ENCODE data around the gene GMDS. TPM values are rescaled to one million over a fixed set of nuclear protein-coding genes. Genes with fewer than 3 reads are reported as not detected.

GMDS gene
- total and polyA plus RNA-seq, 7 donors: 2.8 to 6.6 (median 4.7) TPM

DNA sequence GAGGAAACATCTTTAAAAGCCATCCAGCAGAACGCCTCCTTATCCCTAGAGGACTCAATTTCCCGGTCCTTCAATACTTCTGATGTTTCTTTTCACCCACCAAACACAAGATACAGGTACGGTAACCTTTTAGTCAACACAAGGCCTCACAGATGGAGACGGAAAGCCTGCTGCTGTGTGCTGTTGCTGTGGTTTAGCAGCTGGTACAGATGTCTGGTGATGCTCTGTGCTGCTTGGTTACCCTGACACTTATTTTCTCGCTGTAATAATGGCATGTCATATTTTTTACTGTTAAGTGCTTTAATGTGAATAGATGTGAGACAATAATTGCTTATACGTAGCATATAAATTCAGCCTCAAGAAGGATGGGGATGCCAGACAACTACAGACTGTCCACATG lies 25.3 kb downstream of the GMDS start:
- H3K9me3 ChIP-seq: no peaks in the 10 kb centered on the region
- 81 to 93% (median 83%) methylated on average over 6 of the region's 6 CpGs for WGBS, 3 donors
- H3K27ac ChIP-seq: no peak overlapping the region
- intact Hi-C loops (cut with DNase I): no loop called here
- TF ChIP-seq, protein P1, sequence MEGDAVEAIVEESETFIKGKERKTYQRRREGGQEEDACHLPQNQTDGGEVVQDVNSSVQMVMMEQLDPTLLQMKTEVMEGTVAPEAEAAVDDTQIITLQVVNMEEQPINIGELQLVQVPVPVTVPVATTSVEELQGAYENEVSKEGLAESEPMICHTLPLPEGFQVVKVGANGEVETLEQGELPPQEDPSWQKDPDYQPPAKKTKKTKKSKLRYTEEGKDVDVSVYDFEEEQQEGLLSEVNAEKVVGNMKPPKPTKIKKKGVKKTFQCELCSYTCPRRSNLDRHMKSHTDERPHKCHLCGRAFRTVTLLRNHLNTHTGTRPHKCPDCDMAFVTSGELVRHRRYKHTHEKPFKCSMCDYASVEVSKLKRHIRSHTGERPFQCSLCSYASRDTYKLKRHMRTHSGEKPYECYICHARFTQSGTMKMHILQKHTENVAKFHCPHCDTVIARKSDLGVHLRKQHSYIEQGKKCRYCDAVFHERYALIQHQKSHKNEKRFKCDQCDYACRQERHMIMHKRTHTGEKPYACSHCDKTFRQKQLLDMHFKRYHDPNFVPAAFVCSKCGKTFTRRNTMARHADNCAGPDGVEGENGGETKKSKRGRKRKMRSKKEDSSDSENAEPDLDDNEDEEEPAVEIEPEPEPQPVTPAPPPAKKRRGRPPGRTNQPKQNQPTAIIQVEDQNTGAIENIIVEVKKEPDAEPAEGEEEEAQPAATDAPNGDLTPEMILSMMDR (IDR thresholded peaks at IDR 0.05): no peak
- H3K4me1 ChIP-seq: no peaks in the 10 kb centered on the region
- peaks cover 0 to 2% (median 0%) of the 10 kb centered on the region in 3 donors for H3K27me3 ChIP-seq (ENCODE audit: insufficient read depth in 3 of 3, low read length in 2 of 3)
- no peak overlapping the region for H3K4me3 ChIP-seq
- ATAC-seq (no peak), DNase-seq (no peak)
- H3K36me3 ChIP-seq (ENCODE audit: insufficient read depth in 1 of 2, low read depth in 1 of 2): no peaks in the 10 kb centered on the region

DNA sequence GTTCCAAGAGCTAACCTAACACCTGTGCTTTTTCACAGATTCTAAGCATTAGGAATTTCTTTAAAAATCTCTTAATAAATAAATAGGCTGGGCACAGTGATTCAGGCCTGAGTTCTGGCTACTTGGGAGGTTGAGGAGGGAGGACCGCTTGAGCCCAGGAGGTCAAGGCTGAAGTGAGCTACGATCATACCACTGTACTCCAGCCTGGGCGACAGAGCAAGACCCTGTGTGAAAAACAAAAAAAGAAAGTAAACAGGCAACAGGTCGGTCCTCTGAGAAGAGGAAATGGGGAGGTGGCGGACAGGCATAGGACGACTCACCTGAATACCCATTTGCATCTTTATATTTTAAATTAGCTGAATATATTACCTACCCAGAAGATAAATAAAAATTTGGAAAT lies 26.5 kb downstream of the GMDS start:
- WGBS, 3 donors: 88 to 94% (median 92%) methylated on average over 6 of the region's 6 CpGs
- intact Hi-C loops (cut with DNase I): no loop called here
- no peak overlapping the region for H3K27ac ChIP-seq
- DNase-seq: no peak
- H3K4me1 ChIP-seq: no peaks in the 10 kb centered on the region
- no peaks in the 10 kb centered on the region for H3K9me3 ChIP-seq
- no peaks in the 10 kb centered on the region for H3K36me3 ChIP-seq (ENCODE audit: insufficient read depth in 1 of 2, low read depth in 1 of 2)
- no peak overlapping the region for H3K4me3 ChIP-seq
- TF ChIP-seq, protein P1 (IDR thresholded peaks at IDR 0.05): no peak
- no peak for ATAC-seq
- H3K27me3 ChIP-seq (ENCODE audit: insufficient read depth in 3 of 3, low read length in 2 of 3): peaks cover 0 to 2% (median 0%) of the 10 kb centered on the region in 3 donors

DNA sequence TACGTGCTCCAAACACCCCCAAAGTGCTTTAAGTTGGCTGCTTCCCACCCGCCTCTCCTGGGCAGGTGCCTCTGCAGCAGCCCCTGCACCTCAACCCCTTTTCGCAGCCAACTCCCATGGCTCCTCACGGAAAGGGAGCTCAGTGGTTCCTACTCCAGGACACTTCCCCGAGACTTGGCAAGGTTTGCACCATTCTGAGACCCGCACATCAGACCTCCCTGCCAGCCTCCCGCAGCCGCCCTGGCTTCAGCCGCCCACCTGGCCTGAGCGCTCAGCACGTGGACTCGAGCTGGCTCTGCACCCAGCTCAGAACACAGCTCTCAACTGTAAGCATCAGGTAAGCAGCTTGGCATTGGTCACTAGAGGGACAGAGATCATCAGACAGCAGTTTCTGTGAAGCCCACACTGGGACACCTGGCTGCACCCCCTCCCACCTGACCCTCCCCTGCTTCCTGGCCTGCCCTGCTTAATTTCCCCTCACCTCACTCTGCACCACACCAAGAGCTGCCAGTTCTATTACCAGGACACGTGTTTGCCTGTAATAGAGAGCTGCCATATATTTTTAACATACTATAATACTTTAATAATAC lies 28.5 kb downstream of the GMDS start:
- no peak overlapping the region for H3K4me3 ChIP-seq
- TF ChIP-seq, protein P1 (IDR thresholded peaks at IDR 0.05): no peak
- H3K27ac ChIP-seq: no peak overlapping the region
- no peaks in the 10 kb centered on the region for H3K4me1 ChIP-seq
- no peaks in the 10 kb centered on the region for H3K9me3 ChIP-seq
- no peaks in the 10 kb centered on the region for H3K27me3 ChIP-seq (ENCODE audit: insufficient read depth in 3 of 3, low read length in 2 of 3)
- intact Hi-C loops (cut with DNase I): no loop called here
- ATAC-seq (no peak), DNase-seq (no peak)
- H3K36me3 ChIP-seq (ENCODE audit: insufficient read depth in 1 of 2, low read depth in 1 of 2): no peaks in the 10 kb centered on the region
- 85 to 89% (median 86%) methylated on average over 13 of the region's 13 CpGs for WGBS, 3 donors

DNA sequence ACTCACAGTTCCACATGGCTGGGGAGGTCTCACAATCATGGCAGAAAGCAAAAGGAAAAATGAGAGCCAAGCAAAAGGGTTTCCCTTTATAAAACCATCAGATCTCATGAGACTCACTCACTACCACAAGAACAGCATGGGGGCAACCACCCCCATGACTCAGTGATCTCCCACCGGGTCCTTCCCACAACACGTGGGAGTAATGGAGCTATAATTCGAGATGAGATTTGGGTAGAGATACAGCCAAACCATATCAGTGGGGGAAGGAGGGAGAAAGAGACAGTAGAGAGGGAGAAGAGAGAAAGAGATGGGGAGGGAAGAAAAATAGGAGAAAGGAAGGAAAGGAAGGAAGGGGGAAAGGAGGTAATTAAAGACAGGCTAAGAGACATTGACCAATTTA lies 30.1 kb downstream of the GMDS start:
- no peaks in the 10 kb centered on the region for H3K27me3 ChIP-seq (ENCODE audit: insufficient read depth in 3 of 3, low read length in 2 of 3)
- 75 to 80% (median 78%) methylated on average over 3 of the region's 3 CpGs for WGBS, 3 donors
- H3K9me3 ChIP-seq: no peaks in the 10 kb centered on the region
- intact Hi-C loops (cut with DNase I): no loop called here
- no peak overlapping the region for H3K27ac ChIP-seq
- ATAC-seq (no peak), DNase-seq (no peak)
- no peaks in the 10 kb centered on the region for H3K36me3 ChIP-seq (ENCODE audit: insufficient read depth in 1 of 2, low read depth in 1 of 2)
- H3K4me3 ChIP-seq: no peak overlapping the region
- TF ChIP-seq, protein P1 (IDR thresholded peaks at IDR 0.05): no peak
- no peaks in the 10 kb centered on the region for H3K4me1 ChIP-seq

DNA sequence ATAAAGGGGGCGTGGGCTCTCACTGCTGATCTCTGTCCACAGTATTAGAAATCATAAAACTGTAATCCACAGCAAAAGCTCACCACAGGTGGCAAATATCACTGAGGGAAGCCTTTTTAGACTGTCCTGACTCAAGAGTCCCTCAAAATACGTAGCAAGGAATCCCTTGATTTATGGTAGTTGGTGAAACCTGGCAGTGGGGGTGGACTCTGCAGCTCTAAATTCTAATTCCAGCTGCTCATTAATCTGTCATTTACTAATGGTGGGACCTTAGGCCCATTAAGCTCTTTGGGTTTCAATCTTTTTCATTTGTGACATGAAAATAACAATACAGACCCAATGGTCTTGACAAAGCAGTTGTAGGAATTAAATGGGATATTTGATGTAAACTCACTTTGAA lies 32.3 kb downstream of the GMDS start:
- Histone ChIP-seq H3K27me3 (ENCODE audit: insufficient read depth in 3 of 3, low read length in 2 of 3) (no peaks in the 10 kb centered on the region), H3K9me3 (no peaks in the 10 kb centered on the region), H3K27ac (no peak overlapping the region), H3K4me1 (no peaks in the 10 kb centered on the region), H3K36me3 (ENCODE audit: insufficient read depth in 1 of 2, low read depth in 1 of 2) (no peaks in the 10 kb centered on the region), H3K4me3 (no peak overlapping the region)
- intact Hi-C loops (cut with DNase I): no loop called here
- TF ChIP-seq, protein P1 (IDR thresholded peaks at IDR 0.05): no peak
- DNase-seq (no peak), ATAC-seq (no peak)
- WGBS, 3 donors: 74 to 86% (median 78%) methylated on average over 2 of the region's 2 CpGs

Data from psoas muscle (tissue), 8 donors.